IPS-20b (cell line): ENCODE measurements around the gene SCML1.

ENCODE experiments used
- H3K27ac ChIP-seq: one replicate; pipeline ENCODE4 v1.5.1; 2013; ENCODE audit warnings: low read length
- H3K27me3 ChIP-seq: 2 replicates; pipeline ENCODE4 v1.6.1; 2013; ENCODE audit warnings: mild to moderate bottlenecking, low read length, inconsistent platforms; ENCODE audit not compliant: insufficient read depth
- H3K36me3 ChIP-seq: 2 replicates; pipeline ENCODE4 v1.6.1; 2013; ENCODE audit warnings: low read depth, mild to moderate bottlenecking, inconsistent platforms, low read length, moderate library complexity; ENCODE audit not compliant: insufficient read depth
- H3K4me1 ChIP-seq: 2 replicates; pipeline ENCODE4 v1.6.1; 2013; ENCODE audit warnings: mild to moderate bottlenecking, control low read depth, inconsistent platforms, low read length, moderate library complexity; ENCODE audit not compliant: insufficient read depth
- H3K4me3 ChIP-seq: 2 replicates; pipeline ENCODE4 v1.5.1; 2013; ENCODE audit warnings: mild to moderate bottlenecking, low read length, inconsistent platforms
- H3K9ac ChIP-seq: 2 replicates; pipeline ENCODE4 v1.6.1; 2013; ENCODE audit warnings: low read depth, mild to moderate bottlenecking, inconsistent platforms, low read length, moderate library complexity
- H3K9me3 ChIP-seq: 2 replicates; pipeline ENCODE4 v1.6.1; 2013; ENCODE audit warnings: mild to moderate bottlenecking, low read depth, low read length, inconsistent platforms; ENCODE audit not compliant: insufficient read depth

SCML1 gene

DNA sequence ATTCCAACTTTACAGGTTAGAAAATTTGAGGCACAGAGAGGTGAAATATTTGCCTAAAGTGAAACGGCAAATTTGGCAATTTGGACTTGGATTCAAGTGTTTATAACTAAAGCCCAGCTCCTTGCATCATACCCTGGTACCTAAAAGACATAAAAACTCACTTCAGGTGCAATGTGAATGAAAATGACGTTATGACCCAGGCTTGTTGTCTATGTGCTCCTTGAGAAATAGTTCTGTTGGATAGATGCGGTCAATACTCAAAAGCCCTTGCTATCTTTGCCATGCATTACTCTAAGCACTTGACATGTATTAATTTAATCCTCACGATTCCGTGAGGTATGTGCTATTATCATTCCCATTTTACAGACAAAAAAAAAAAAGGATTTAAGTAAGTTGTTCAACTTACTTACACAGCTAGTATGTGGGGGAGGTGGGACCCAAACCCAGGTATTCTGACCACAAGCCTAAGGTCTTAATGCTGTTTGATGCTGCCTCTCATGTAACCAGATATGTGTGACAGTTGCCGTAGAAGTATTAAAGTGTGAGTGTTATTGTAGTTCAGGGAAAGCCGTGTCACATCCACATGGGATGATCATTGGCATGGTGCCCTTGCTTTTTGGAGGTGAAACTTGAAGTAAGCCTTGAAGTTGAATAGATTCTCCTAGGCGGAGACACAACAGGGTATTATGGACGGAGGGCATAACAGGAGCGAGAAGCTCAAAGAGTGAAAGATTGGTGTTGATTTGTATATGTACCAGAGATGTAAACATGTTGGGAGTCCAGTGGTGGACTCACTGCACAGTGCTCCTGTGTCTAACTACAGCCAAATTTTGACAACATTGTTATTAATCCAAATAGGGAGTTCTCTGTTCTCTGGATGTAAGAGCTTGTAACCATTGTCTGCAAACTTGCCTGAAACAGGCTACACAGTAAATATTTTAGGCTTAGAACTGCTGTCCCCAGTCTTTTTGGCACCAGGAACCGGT is 3.1 kb downstream of the SCML1 start:
- no peaks in the 10 kb centered on the region for H3K9me3 ChIP-seq
- H3K36me3 ChIP-seq = no peaks in the 10 kb centered on the region
- no peak overlapping the region for H3K4me3 ChIP-seq
- no peak overlapping the region for H3K27ac ChIP-seq
- peaks cover 36% of the 10 kb centered on the region for H3K27me3 ChIP-seq
- no peak overlapping the region for H3K9ac ChIP-seq
- no peaks in the 10 kb centered on the region for H3K4me1 ChIP-seq

DNA sequence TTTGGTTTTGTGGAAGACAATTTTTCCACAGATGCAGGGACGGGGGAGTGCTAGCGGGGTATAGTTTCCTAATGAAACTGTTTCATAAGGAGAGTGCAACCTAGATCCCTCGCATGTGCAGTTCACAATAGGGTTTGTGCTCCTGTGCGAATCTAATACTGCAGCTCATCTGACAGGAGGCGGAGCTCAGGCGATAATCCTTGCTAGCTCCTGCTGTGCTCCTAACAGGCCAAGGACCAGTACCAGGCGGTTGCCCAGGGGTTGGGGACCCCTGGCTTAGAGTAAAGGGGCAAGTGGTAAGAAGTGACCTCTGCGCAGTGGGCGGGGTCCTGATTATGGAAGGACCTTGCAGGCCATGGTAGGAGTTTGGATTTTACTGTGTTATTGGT is 3.8 kb downstream of the SCML1 start:
- Histone ChIP-seq H3K36me3 (no peaks in the 10 kb centered on the region), H3K9me3 (no peaks in the 10 kb centered on the region), H3K27ac (no peak overlapping the region), H3K27me3 (peaks cover 36% of the 10 kb centered on the region), H3K4me1 (no peaks in the 10 kb centered on the region), H3K4me3 (no peak overlapping the region), H3K9ac (no peak overlapping the region)

DNA sequence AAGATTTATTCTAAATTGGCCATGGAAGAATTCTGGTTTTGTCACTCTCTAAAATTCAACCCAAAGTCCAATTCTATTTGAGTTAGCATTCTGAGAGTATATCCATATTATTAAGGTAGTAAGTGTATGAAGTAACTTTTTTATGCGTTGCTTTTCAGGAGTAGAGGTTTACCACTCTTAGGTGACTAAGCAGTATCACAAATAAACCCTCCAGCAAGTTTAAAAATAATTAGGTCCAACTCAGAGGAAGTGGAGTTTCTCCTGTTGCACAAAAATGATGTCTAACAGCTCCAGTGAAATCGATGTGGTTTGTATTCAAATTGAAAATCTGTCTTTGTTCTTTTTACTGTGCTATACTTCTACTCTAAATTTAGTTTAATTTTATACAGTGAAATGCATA is 6.6 kb downstream of the SCML1 start:
- Histone ChIP-seq H3K9ac (no peak overlapping the region), H3K9me3 (no peaks in the 10 kb centered on the region), H3K27ac (no peak overlapping the region), H3K36me3 (no peaks in the 10 kb centered on the region), H3K4me1 (no peaks in the 10 kb centered on the region), H3K27me3 (peaks cover 21% of the 10 kb centered on the region), H3K4me3 (no peak overlapping the region)

DNA sequence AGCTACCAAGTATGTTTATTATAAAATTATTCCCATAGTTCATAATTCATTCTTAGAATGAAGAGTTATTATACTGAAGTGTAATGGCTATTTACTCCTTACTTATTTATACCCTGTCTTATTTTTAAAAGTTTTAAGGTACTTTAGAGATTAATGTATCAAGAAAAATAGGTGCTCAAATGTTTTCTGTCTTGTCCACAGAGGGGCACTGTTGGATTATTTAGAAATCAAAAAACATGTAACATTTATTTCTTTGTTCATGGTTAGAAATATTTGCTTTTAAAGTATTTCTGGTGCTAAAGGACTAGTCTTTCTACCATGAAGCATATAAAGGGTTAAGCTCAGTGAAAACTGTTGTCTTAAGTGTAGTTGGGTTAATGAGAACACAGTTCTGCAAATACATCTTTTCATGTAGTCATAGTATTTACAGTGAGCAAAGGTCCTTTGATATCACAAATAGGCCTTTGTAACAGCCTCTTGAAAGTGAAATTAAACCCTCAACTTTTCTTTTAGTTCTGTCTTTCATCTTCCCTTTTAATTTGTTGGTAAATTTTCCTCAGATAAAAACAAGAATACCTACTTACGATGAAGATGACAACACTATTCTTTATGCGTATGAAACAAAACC is 7.7 kb downstream of the SCML1 start:
- Histone ChIP-seq H3K9me3 (no peaks in the 10 kb centered on the region), H3K4me3 (no peak overlapping the region), H3K27me3 (peaks cover 10% of the 10 kb centered on the region), H3K9ac (no peak overlapping the region), H3K4me1 (no peaks in the 10 kb centered on the region), H3K27ac (no peak overlapping the region), H3K36me3 (no peaks in the 10 kb centered on the region)

DNA sequence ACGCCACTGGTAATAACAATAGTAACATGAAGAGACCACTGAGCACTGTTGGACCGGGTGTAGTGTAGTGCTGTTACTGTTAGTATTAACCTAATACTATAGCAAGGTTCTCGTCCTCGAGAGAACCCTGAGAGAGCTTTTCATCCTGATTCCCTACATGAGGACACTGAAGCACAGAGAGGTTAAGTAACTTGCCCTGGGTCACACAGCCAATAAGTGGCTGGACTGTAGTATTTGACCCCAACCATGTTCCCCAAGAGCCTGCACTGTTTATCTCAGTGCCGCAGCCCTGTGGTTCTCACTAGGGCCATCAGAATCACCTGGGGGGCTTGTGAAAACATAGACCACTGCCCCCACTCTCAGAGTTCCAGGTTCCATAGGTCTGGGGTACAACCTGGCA is 10.4 kb downstream of the SCML1 start:
- Histone ChIP-seq H3K27me3 (no peaks in the 10 kb centered on the region), H3K9ac (no peak overlapping the region), H3K36me3 (no peaks in the 10 kb centered on the region), H3K9me3 (no peaks in the 10 kb centered on the region), H3K4me3 (no peak overlapping the region), H3K4me1 (no peaks in the 10 kb centered on the region), H3K27ac (no peak overlapping the region)

DNA sequence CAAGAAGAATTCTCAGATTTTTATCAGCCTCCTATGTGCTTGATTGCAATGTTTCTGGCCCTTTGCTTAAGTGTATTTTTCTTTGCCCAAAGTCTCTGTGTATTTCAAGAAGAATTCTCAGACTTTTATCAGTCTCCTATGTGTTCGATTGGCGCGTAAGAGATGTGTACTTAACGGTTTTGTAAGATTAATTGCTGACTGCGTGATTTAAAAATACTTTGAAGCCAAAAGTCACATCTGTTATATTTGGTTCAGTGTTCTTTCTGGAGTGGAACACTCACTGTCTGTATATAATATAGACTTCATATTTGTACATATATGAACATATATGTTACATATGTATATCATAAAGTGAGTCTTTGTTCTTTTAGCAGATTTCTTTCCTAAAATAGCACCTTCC is 11.4 kb downstream of the SCML1 start:
- H3K9me3 ChIP-seq = no peaks in the 10 kb centered on the region
- no peak overlapping the region for H3K9ac ChIP-seq
- H3K36me3 ChIP-seq = no peaks in the 10 kb centered on the region
- H3K27me3 ChIP-seq = no peaks in the 10 kb centered on the region
- no peak overlapping the region for H3K27ac ChIP-seq
- H3K4me3 ChIP-seq = no peak overlapping the region
- no peaks in the 10 kb centered on the region for H3K4me1 ChIP-seq

DNA sequence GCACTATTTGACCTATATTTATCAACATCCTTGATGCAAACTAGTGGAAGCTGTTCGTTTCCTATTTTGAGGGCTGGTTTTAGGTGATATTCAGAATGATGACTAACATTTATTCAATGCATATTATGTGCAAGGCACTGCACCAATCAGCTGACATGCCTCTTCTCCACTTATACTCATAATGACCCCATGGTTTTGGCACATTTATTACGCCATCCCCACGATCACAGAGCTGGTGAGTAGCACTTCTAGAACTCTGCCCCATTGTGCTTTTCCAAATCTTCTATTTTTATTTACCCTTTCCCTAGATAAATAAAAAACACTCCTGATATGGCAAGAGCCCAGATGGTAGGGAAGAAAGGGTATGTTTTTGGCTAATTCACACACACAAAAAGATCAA is 13.1 kb downstream of the SCML1 start:
- no peak overlapping the region for H3K9ac ChIP-seq
- no peaks in the 10 kb centered on the region for H3K27me3 ChIP-seq

DNA sequence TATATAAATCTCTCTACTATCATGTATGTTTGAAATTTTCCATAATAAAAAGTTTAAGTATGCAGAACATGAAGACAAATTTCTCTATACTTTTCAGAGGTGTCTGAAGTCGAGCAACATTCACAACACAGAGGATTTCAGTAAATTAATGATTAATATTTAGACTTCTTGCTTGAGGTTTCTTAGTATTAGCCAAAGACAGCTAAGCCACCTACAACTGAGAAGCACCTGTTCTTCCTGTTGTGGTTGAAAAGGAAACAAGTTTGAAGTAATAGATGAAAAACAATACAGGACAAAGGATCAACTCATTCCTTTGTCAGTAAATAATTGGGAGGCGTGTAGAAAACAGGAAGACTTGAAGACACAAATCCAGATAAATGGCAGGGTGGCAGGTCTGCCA is 21.1 kb downstream of the SCML1 start:
- H3K4me1 ChIP-seq = no peaks in the 10 kb centered on the region
- H3K27me3 ChIP-seq = no peaks in the 10 kb centered on the region

More for the DNA sequence above, 13.1 kb downstream of the SCML1 start:
- H3K4me1 ChIP-seq = no peaks in the 10 kb centered on the region
- H3K36me3 ChIP-seq = no peaks in the 10 kb centered on the region
- no peak overlapping the region for H3K4me3 ChIP-seq
- no peaks in the 10 kb centered on the region for H3K9me3 ChIP-seq
- no peak overlapping the region for H3K27ac ChIP-seq

DNA sequence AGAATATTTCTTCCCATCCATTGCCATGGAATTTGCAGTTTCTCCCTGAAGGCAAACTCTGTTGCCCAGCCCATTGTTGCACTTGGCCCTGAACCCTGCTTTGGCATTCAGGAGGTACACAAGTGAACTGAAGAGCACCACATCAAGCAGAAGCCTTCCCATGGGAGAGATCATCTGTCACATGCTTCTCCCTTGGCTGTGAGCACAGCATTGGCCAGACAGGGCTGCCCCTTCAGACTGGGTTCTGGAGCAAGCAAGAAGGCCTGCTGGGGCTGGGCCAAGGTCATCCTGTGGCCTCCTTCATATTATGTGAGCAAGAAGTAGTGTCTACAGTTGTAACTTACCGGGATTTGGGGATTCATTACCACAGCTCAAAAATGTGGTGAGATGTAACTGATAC is 22.7 kb downstream of the SCML1 start:
- Histone ChIP-seq H3K9me3 (no peaks in the 10 kb centered on the region), H3K4me1 (no peaks in the 10 kb centered on the region), H3K27me3 (no peaks in the 10 kb centered on the region), H3K27ac (no peak overlapping the region), H3K9ac (no peak overlapping the region), H3K4me3 (no peak overlapping the region), H3K36me3 (no peaks in the 10 kb centered on the region)

More for the DNA sequence above, 21.1 kb downstream of the SCML1 start:
- no peak overlapping the region for H3K27ac ChIP-seq
- no peaks in the 10 kb centered on the region for H3K9me3 ChIP-seq
- no peak overlapping the region for H3K9ac ChIP-seq
- H3K4me3 ChIP-seq = no peak overlapping the region
- no peaks in the 10 kb centered on the region for H3K36me3 ChIP-seq

DNA sequence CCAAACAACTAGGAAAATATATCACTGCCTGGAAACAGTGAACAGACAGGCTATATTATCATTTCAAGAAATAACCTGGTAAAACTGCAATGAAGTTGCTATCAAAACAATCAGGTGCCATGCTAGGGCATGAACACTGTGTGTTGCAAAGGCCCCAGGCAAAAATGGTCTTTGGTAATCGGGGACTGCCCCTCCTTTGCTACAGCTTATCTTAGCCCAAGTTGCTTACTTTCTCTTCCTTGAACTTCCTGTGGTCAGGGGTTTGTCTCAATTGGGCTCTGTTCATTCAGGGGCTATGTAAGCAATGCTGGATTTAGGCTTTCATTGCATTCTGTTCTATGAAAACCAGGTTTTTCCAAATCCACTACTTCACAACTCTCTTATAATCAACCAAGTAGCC is 30.4 kb downstream of the SCML1 start:
- Histone ChIP-seq H3K36me3 (no peaks in the 10 kb centered on the region), H3K27me3 (peaks cover 22% of the 10 kb centered on the region), H3K27ac (no peak overlapping the region), H3K4me1 (no peaks in the 10 kb centered on the region), H3K9ac (no peak overlapping the region), H3K4me3 (no peak overlapping the region), H3K9me3 (no peaks in the 10 kb centered on the region)

DNA sequence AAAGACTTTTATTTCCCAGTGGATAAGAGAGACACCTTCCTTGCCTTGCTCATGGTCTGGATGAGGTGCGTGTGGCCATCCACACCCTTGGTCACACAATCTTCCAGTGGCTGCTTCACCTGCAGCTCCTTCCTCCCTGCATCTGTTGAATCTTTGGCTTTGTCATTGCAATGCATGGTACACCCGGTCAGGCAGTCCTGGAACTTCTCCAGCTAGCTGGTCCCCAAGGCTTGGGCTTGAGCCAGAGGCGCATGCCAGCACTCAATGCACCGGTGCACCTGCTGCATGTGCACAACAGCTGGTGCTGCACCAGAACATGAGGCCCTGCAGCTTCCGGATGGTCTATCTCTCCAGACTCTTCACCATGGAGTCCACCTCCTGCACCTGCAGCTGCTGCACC is 31.7 kb downstream of the SCML1 start:
- no peaks in the 10 kb centered on the region for H3K9me3 ChIP-seq
- no peak overlapping the region for H3K9ac ChIP-seq
- H3K27me3 ChIP-seq = peaks cover 29% of the 10 kb centered on the region
- H3K27ac ChIP-seq = no peak overlapping the region
- no peaks in the 10 kb centered on the region for H3K4me1 ChIP-seq
- no peaks in the 10 kb centered on the region for H3K36me3 ChIP-seq
- H3K4me3 ChIP-seq = no peak overlapping the region

DNA sequence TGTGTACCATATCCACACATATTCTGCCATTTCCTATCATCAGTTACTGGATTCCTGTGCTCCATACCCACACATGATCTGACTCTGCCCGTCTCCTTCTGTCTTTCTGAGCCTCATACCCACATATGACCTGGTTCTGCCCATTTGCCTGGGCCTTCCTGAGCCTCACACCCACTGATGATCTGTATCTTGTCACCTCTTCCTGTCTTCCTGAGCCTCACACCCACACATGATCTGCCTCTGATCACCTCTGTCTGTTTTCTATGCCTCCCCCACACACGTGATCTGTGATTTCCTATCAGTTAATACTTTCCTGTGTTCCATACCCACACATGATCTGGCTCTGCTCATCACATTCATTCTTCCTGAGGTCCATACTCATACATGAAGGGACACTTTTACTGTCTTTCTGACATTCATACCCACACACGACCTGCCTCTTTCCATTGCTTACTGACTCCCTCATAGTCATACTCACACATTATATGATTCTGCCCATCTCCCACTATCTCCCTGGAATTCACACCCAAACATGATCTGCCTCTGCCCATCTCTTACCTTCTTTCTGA is 32.5 kb downstream of the SCML1 start:
- Histone ChIP-seq H3K27ac (no peak overlapping the region), H3K4me1 (no peaks in the 10 kb centered on the region), H3K4me3 (no peak overlapping the region), H3K9ac (no peak overlapping the region), H3K36me3 (no peaks in the 10 kb centered on the region), H3K9me3 (no peaks in the 10 kb centered on the region), H3K27me3 (peaks cover 29% of the 10 kb centered on the region)
